Panc1 (cell line): ENCODE results near the gene MAD1L1. TPM values are rescaled to one million over a fixed set of nuclear protein-coding genes. Genes with fewer than 3 reads are reported as not detected.

Experiments used
- ATAC-seq: fragments of 200-7000 bp; cut with Tn5 transposase; 2 replicates; pipeline ENCODE4 v1.9.1; 2020; ENCODE audit warnings: mild to moderate bottlenecking, moderate library complexity
- BruUV-seq: library from RNA; stranded (reverse); fragments of 400-500 nt; replicated peaks from 2 replicates; lab custom pipeline; 2021; lab: Mats Ljungman, UMichigan
- CTCF ChIA-PET: fragments of 300-600 bp; sonication (Branson Sonifier 250); formaldehyde crosslinking; loops from one replicate; lab custom pipeline; 2022; ENCODE audit warnings: antibody characterized with exemption; lab: Charles Lee
- POLR2A ChIA-PET: fragments of 300-600 bp; sonication (Branson Sonifier 250); formaldehyde crosslinking; loops from one replicate; lab custom pipeline; 2022; ENCODE audit warnings: antibody characterized with exemption; lab: Charles Lee
- DNase-seq: peaks from one replicate; pipeline ENCODE4 v3.0.0-alpha.2; 2010; ENCODE audit warnings: low read depth, low spot score
- H3K27ac ChIP-seq: 2 replicates; pipeline ENCODE4 v1.5.1; 2011; ENCODE audit warnings: mild to moderate bottlenecking, low read length, inconsistent platforms
- H3K27me3 ChIP-seq: fragments of 200-500 bp; sonication (Bioruptor generic); 2 replicates; pipeline ENCODE4 v1.6.0; 2014; ENCODE audit warnings: low read length, inconsistent platforms; ENCODE audit not compliant: control insufficient read depth, insufficient read depth
- H3K36me3 ChIP-seq: fragments of 200-500 bp; sonication (Bioruptor generic); 2 replicates; pipeline ENCODE4 v1.5.1; 2014; ENCODE audit warnings: inconsistent platforms, mild to moderate bottlenecking, low read length, moderate library complexity; ENCODE audit not compliant: control insufficient read depth, insufficient read depth
- H3K4me1 ChIP-seq: 2 replicates; pipeline ENCODE4 v1.5.1; 2011; ENCODE audit warnings: inconsistent platforms, mild to moderate bottlenecking, low read length, moderate library complexity; ENCODE audit not compliant: control insufficient read depth, insufficient read depth
- H3K4me3 ChIP-seq, 2 experiments: 2 replicates each; pipeline ENCODE4 v1.5.1; 2011 to 2012; ENCODE audit warnings: low read depth in 2 of 2, low read length in 2 of 2, mild to moderate bottlenecking in 2 of 2, inconsistent platforms in 1 of 2, moderate library complexity in 1 of 2
- H3K9me3 ChIP-seq: fragments of 200-500 bp; sonication (Bioruptor generic); 2 replicates; pipeline ENCODE4 v1.5.1; 2014; ENCODE audit warnings: low read depth, mild to moderate bottlenecking, inconsistent platforms, low read length, moderate library complexity; ENCODE audit not compliant: control insufficient read depth, insufficient read depth
- POLR2AphosphoS5 ChIP-seq: IDR thresholded peaks from 2 replicates; pipeline ENCODE4 v1.6.1; 2012; ENCODE audit warnings: mild to moderate bottlenecking, low read depth, low read length, moderate library complexity
- SIN3A ChIP-seq: IDR thresholded peaks from 2 replicates; pipeline ENCODE4 v1.6.1; 2012; ENCODE audit warnings: low read depth, mild to moderate bottlenecking, low read length, moderate library complexity, borderline replicate concordance; ENCODE audit not compliant: insufficient read depth
- TCF7L2 ChIP-seq: IDR thresholded peaks from 2 replicates; pipeline ENCODE4 v1.6.1; 2011; ENCODE audit warnings: mild to moderate bottlenecking, low read depth, low read length, inconsistent platforms
- in situ Hi-C: cut with HindIII; loops from 2 replicates; pipeline ENCODE4 v1.10.0; 2016; ENCODE audit warnings: low sequenced_read_pairs, low pct_unique_long_range_greater_than_20kb
- intact Hi-C: fragments of 100-400 bp; cut with micrococcal nuclease; formaldehyde crosslinking; loops from one replicate; pipeline ENCODE4 v1.10.0; 2022; ENCODE audit not compliant: unreplicated experiment
- total RNA-seq: library from RNA; stranded (reverse); gene quantifications from one replicate; pipeline ENCODE4 v1.2.1, GENCODE V29; 2021; ENCODE audit not compliant: unreplicated experiment
- TF ChIP-seq, protein P1 (sequence below), 2 experiments: IDR thresholded peaks; 2 replicates each; pipeline ENCODE4 v1.6.1; 2011 to 2012; ENCODE audit warnings: low read depth in 2 of 2, control low read depth in 1 of 2, low read length in 1 of 2, mild to moderate bottlenecking in 1 of 2, moderate library complexity in 1 of 2; ENCODE audit not compliant: insufficient read depth in 1 of 2
- TF ChIP-seq, protein P2 (sequence below): fragments of 450-650 bp; IDR thresholded peaks from 2 replicates; pipeline ENCODE4 v1.5.1; 2017; ENCODE audit warnings: mild to moderate bottlenecking

Gene MAD1L1
- total RNA-seq, 1 experiment from 2014 or later: 70.8 TPM

GRCh38 chr7:2261611-2262010 lies 28.9 kb upstream of the MAD1L1 start:
- intact Hi-C loops (no loop called here), in situ Hi-C loops (no loop called here)
- BruUV-seq: no TSS peak
- DNase-seq (no peak), ATAC-seq (no peak)
- ChIA-PET POLR2A (no interaction called here), CTCF (no interaction called here)
- Histone ChIP-seq H3K36me3 (no peaks in the 10 kb centered on the region; the same call in 1 of the 2 replicates), H3K27ac (no peak overlapping the region), H3K27me3 (no peaks in the 10 kb centered on the region), H3K4me1 (peaks cover 5% of the 10 kb centered on the region), H3K9me3 (no peaks in the 10 kb centered on the region), H3K4me3 (no peak overlapping the region)
- TF ChIP-seq, protein P1, sequence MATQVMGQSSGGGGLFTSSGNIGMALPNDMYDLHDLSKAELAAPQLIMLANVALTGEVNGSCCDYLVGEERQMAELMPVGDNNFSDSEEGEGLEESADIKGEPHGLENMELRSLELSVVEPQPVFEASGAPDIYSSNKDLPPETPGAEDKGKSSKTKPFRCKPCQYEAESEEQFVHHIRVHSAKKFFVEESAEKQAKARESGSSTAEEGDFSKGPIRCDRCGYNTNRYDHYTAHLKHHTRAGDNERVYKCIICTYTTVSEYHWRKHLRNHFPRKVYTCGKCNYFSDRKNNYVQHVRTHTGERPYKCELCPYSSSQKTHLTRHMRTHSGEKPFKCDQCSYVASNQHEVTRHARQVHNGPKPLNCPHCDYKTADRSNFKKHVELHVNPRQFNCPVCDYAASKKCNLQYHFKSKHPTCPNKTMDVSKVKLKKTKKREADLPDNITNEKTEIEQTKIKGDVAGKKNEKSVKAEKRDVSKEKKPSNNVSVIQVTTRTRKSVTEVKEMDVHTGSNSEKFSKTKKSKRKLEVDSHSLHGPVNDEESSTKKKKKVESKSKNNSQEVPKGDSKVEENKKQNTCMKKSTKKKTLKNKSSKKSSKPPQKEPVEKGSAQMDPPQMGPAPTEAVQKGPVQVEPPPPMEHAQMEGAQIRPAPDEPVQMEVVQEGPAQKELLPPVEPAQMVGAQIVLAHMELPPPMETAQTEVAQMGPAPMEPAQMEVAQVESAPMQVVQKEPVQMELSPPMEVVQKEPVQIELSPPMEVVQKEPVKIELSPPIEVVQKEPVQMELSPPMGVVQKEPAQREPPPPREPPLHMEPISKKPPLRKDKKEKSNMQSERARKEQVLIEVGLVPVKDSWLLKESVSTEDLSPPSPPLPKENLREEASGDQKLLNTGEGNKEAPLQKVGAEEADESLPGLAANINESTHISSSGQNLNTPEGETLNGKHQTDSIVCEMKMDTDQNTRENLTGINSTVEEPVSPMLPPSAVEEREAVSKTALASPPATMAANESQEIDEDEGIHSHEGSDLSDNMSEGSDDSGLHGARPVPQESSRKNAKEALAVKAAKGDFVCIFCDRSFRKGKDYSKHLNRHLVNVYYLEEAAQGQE (IDR thresholded peaks at IDR 0.05; ENCODE audit: insufficient read depth in 1 of 2, low read depth in 2 of 2, low read length in 1 of 2): no peak
- TF ChIP-seq SIN3A (no peak), POLR2AphosphoS5 (no peak), TCF7L2 (no peak)
- TF ChIP-seq, protein P2, sequence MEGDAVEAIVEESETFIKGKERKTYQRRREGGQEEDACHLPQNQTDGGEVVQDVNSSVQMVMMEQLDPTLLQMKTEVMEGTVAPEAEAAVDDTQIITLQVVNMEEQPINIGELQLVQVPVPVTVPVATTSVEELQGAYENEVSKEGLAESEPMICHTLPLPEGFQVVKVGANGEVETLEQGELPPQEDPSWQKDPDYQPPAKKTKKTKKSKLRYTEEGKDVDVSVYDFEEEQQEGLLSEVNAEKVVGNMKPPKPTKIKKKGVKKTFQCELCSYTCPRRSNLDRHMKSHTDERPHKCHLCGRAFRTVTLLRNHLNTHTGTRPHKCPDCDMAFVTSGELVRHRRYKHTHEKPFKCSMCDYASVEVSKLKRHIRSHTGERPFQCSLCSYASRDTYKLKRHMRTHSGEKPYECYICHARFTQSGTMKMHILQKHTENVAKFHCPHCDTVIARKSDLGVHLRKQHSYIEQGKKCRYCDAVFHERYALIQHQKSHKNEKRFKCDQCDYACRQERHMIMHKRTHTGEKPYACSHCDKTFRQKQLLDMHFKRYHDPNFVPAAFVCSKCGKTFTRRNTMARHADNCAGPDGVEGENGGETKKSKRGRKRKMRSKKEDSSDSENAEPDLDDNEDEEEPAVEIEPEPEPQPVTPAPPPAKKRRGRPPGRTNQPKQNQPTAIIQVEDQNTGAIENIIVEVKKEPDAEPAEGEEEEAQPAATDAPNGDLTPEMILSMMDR: no peak

DNA sequence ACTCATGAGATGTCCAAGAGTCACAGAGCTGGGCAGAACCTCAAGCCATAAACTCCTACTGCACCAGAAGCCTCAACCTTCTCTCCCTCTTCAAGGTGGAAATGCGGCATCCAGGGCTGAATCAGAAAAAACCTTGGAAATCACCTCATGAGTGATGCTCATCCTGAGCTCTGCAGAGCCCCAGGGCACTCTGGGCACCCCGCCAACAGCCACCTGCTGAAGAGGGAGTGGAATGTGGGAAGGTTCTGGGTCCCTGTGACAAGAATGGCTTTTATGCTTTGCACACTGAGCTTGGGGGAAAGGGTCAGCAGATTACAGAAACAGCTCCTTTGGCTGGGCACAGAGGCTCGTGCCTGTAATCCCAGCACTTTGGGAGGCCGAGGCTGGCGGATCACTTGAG lies 28.1 kb upstream of the MAD1L1 start:
- ATAC-seq: peak; percentile 76
- Histone ChIP-seq H3K4me1 (peaks cover 3% of the 10 kb centered on the region; the same call in 1 of the 2 replicates), H3K4me3 (no peak overlapping the region), H3K27ac (no peak overlapping the region), H3K36me3 (no peaks in the 10 kb centered on the region; the same call in 1 of the 2 replicates), H3K27me3 (no peaks in the 10 kb centered on the region), H3K9me3 (no peaks in the 10 kb centered on the region)
- ChIA-PET CTCF (interaction anchor here (0.6 kb wide), 1 partner anchor 89 kb away, joined by 3 read pairs; no protein-coding TSS in a partner anchor), POLR2A (no interaction called here)
- in situ Hi-C loops (no loop called here), intact Hi-C loops (no loop called here)
- BruUV-seq: no TSS peak
- no peak for DNase-seq
- TF ChIP-seq TCF7L2 (no peak), POLR2AphosphoS5 (no peak), SIN3A (no peak)
- TF ChIP-seq, protein P1 (IDR thresholded peaks at IDR 0.05; ENCODE audit: insufficient read depth in 1 of 2, low read depth in 2 of 2, low read length in 1 of 2): no peak
- TF ChIP-seq, protein P2: no peak
